HCT116 (cell line): ENCODE results near the gene ELP1. TPM values are rescaled to one million over a fixed set of nuclear protein-coding genes. Genes with fewer than 3 reads are reported as not detected.

Source experiments
- ATAC-seq: fragments of 200-7000 bp; cut with Tn5 transposase; 2 replicates; pipeline ENCODE4 v1.9.1; 2020; ENCODE audit warnings: mild to moderate bottlenecking, moderate library complexity
- BruUV-seq: library from RNA; stranded (reverse); fragments of 400-500 nt; replicated peaks from 2 replicates; lab custom pipeline; 2021; lab: Mats Ljungman, UMichigan
- CTCF ChIA-PET: fragments of 300-600 bp; sonication (Branson Sonifier 250); formaldehyde crosslinking; loops from one replicate; lab custom pipeline; 2021; ENCODE audit warnings: antibody characterized with exemption; lab: Charles Lee
- POLR2A ChIA-PET: fragments of 300-600, 350-600 bp; sonication (Branson Sonifier 250); formaldehyde crosslinking; loops from one replicate; lab custom pipeline; 2021; ENCODE audit warnings: antibody characterized with exemption; lab: Charles Lee
- RAD21 ChIA-PET, 2 experiments: fragments of 300-600 bp; sonication (Branson Sonifier 250); formaldehyde crosslinking; loops; one replicate each; lab custom pipeline; 2023; ENCODE audit warnings: low total read pairs in 2 of 2; ENCODE audit not compliant: uncharacterized antibody in 2 of 2, unreplicated experiment in 2 of 2, low non-redundant PET in 1 of 2; lab: Charles Lee
- DNase-seq: peaks from one replicate; pipeline ENCODE4 v3.0.0-alpha.2; 2010; ENCODE audit warnings: low read depth, low spot score
- H2AFZ ChIP-seq: fragments of 200-600 bp; shearing (Covaris generic), sonication (generic); 2 replicates; pipeline ENCODE4 v1.6.1; 2017; ENCODE audit warnings: low read depth, mixed run types, mixed read lengths, antibody characterized with exemption, low read length; ENCODE audit not compliant: poor library complexity, severe bottlenecking
- H3K27ac ChIP-seq: 2 replicates; pipeline ENCODE4 v1.5.1; 2012; ENCODE audit warnings: low read depth, low read length
- H3K27me3 ChIP-seq: fragments of 200-600 bp; sonication (generic); 2 replicates; pipeline ENCODE4 v1.6.1; 2016; ENCODE audit warnings: mixed run types, low read length, mixed read lengths; ENCODE audit not compliant: insufficient read depth
- H3K36me3 ChIP-seq, 2 experiments: fragments of 200-500 bp in 1 of 2; fragments of 200-600 bp in 1 of 2; sonication (Bioruptor generic) in 1 of 2; sonication (generic) in 1 of 2; 2 replicates each; pipeline versions ENCODE4 v1.5.1 to v1.6.1; 2014 to 2016; ENCODE audit warnings: low read length in 2 of 2, inconsistent platforms in 1 of 2, mixed read lengths in 1 of 2, mixed run types in 1 of 2; ENCODE audit not compliant: insufficient read depth in 2 of 2, control insufficient read depth in 1 of 2
- H3K4me1 ChIP-seq, 2 experiments: fragments of 200-600 bp in 1 of 2; sonication (generic) in 1 of 2; 2 replicates each; pipeline versions ENCODE4 v1.5.1 to v1.6.1; 2012 to 2017; ENCODE audit warnings: low read length in 2 of 2, inconsistent platforms in 1 of 2, mild to moderate bottlenecking in 1 of 2, mixed read lengths in 1 of 2, mixed run types in 1 of 2, moderate library complexity in 1 of 2; ENCODE audit not compliant: insufficient read depth in 2 of 2, control insufficient read depth in 1 of 2
- H3K4me2 ChIP-seq: fragments of 200-600 bp; sonication (generic); 2 replicates; pipeline ENCODE4 v1.6.1; 2017; ENCODE audit warnings: mixed run types, low read length, mixed read lengths
- H3K4me3 ChIP-seq, 2 experiments: fragments of 200-600 bp in 1 of 2; sonication (generic) in 1 of 2; replicated peaks in 1 of 2; 2 replicates each; pipeline ENCODE4 v1.5.1; 2011 to 2016; ENCODE audit warnings: low read length in 2 of 2, control low read depth in 1 of 2, low read depth in 1 of 2, mild to moderate bottlenecking in 1 of 2, mixed read lengths in 1 of 2, mixed run types in 1 of 2
- H3K79me2 ChIP-seq: fragments of 200-600 bp; sonication (generic); 2 replicates; pipeline ENCODE4 v1.6.1; 2017; ENCODE audit warnings: mild to moderate bottlenecking, mixed run types, low read length, moderate library complexity, mixed read lengths; ENCODE audit not compliant: insufficient read depth
- H3K9ac ChIP-seq: fragments of 200-600 bp; sonication (generic); 2 replicates; pipeline ENCODE4 v1.6.1; 2016; ENCODE audit warnings: low read length, mixed read lengths
- H3K9me2 ChIP-seq: fragments of 200-600 bp; sonication (generic), shearing (Covaris generic); 2 replicates; pipeline ENCODE4 v1.6.1; 2017; ENCODE audit warnings: mixed run types, mild to moderate bottlenecking, moderate library complexity; ENCODE audit not compliant: insufficient read depth
- H3K9me3 ChIP-seq, 2 experiments: fragments of 200-500 bp in 1 of 2; fragments of 200-600 bp in 1 of 2; sonication (Bioruptor generic) in 1 of 2; sonication (generic) in 1 of 2; 2 replicates each; pipeline ENCODE4 v1.6.1; 2014 to 2017; ENCODE audit warnings: low read length in 2 of 2, mixed read lengths in 2 of 2, inconsistent platforms in 1 of 2, low read depth in 1 of 2, mild to moderate bottlenecking in 1 of 2, mixed run types in 1 of 2, moderate library complexity in 1 of 2; ENCODE audit not compliant: control insufficient read depth in 1 of 2, insufficient read depth in 1 of 2
- H4K20me1 ChIP-seq: fragments of 200-600 bp; sonication (generic), shearing (Covaris generic); 2 replicates; pipeline ENCODE4 v1.6.1; 2017; ENCODE audit warnings: mixed run types, mild to moderate bottlenecking, moderate library complexity; ENCODE audit not compliant: insufficient read depth
- ATF3 ChIP-seq: IDR thresholded peaks from 2 replicates; pipeline ENCODE4 v1.6.1; 2012
- CEBPB ChIP-seq: IDR thresholded peaks from 2 replicates; pipeline ENCODE4 v1.6.1; 2012; ENCODE audit warnings: low read depth
- EGR1 ChIP-seq: IDR thresholded peaks from 2 replicates; pipeline ENCODE4 v1.6.1; 2012; ENCODE audit warnings: low read depth
- EZH2phosphoT487 ChIP-seq: fragments of 200-600 bp; IDR thresholded peaks from 2 replicates; pipeline ENCODE4 v1.6.1; 2018; ENCODE audit warnings: antibody characterized with exemption, borderline replicate concordance
- FOSL1 ChIP-seq: IDR thresholded peaks from 2 replicates; pipeline ENCODE4 v1.6.1; 2012; ENCODE audit warnings: low read depth
- JUND ChIP-seq: IDR thresholded peaks from 2 replicates; pipeline ENCODE4 v1.6.1; 2012
- MAX ChIP-seq: IDR thresholded peaks from 2 replicates; pipeline ENCODE4 v1.6.1; 2012
- POLR2A ChIP-seq: IDR thresholded peaks from 2 replicates; pipeline ENCODE4 v1.7.0; 2011; ENCODE audit warnings: borderline replicate concordance; ENCODE audit not compliant: insufficient read depth, insufficient read length; ENCODE audit errors: extremely low read depth
- POLR2AphosphoS5 ChIP-seq: IDR thresholded peaks from 2 replicates; pipeline ENCODE4 v1.6.1; 2011; ENCODE audit warnings: mild to moderate bottlenecking, low read depth, low read length, moderate library complexity
- RAD21 ChIP-seq: IDR thresholded peaks from 2 replicates; pipeline ENCODE4 v1.6.1; 2012; ENCODE audit warnings: low read depth, mild to moderate bottlenecking
- REST ChIP-seq: IDR thresholded peaks from 2 replicates; pipeline ENCODE4 v1.6.1; 2012; ENCODE audit warnings: low read depth
- SIN3A ChIP-seq: IDR thresholded peaks from 2 replicates; pipeline ENCODE4 v1.6.1; 2012; ENCODE audit warnings: low read depth
- SP1 ChIP-seq: IDR thresholded peaks from 2 replicates; pipeline ENCODE4 v1.6.1; 2012; ENCODE audit warnings: low read depth
- SRF ChIP-seq: IDR thresholded peaks from 2 replicates; pipeline ENCODE4 v1.6.1; 2012; ENCODE audit warnings: low read depth
- TCF7L2 ChIP-seq: IDR thresholded peaks from 2 replicates; pipeline ENCODE4 v1.7.0; 2011; ENCODE audit warnings: borderline replicate concordance, inconsistent platforms; ENCODE audit not compliant: insufficient read depth, insufficient read length; ENCODE audit errors: extremely low read depth
- YY1 ChIP-seq: IDR thresholded peaks from 2 replicates; pipeline ENCODE4 v1.6.1; 2011; ENCODE audit warnings: low read length, low read depth, moderate library complexity, mild to moderate bottlenecking; ENCODE audit not compliant: insufficient replicate concordance; ENCODE audit errors: extremely low read depth
- ZBTB33 ChIP-seq: IDR thresholded peaks from 2 replicates; pipeline ENCODE4 v1.6.1; 2011; ENCODE audit warnings: mild to moderate bottlenecking, low read length, moderate library complexity; ENCODE audit not compliant: insufficient replicate concordance; ENCODE audit errors: extremely low read depth
- ZFX ChIP-seq: fragments of 450-650 bp; IDR thresholded peaks from 2 replicates; pipeline ENCODE4 v1.6.1; 2017
- ZNF274 ChIP-seq: fragments of 200-500 bp; sonication (Bioruptor generic); IDR thresholded peaks from 2 replicates; pipeline ENCODE4 v1.6.1; 2014; ENCODE audit warnings: mild to moderate bottlenecking, low read depth, low read length, inconsistent platforms
- intact Hi-C: fragments of 100-400 bp; cut with micrococcal nuclease; formaldehyde crosslinking; loops from 2 replicates; pipeline ENCODE4 v1.10.0; 2022
- total RNA-seq: library from RNA; stranded (reverse); gene quantifications from one replicate; pipeline ENCODE4 v1.2.1, GENCODE V29; 2021; ENCODE audit not compliant: unreplicated experiment

The ELP1 gene
- total RNA-seq, 1 experiment from 2014 or later: 28.8 TPM

- POLR2A ChIA-PET: no interaction called here
- CTCF ChIA-PET: no interaction called here
Observed at GRCh38 chr9:108897324-108898096, 36.4 kb downstream of the ELP1 start.

More at GRCh38 chr9:108897324-108898096, 36.4 kb downstream of the ELP1 start:
- RAD21 ChIA-PET: no interaction called here
- no peak overlapping the region for H2AFZ ChIP-seq
- no peak overlapping the region for H3K27ac ChIP-seq
- H3K4me3 ChIP-seq: no peak overlapping the region
- no peak overlapping the region for H3K9ac ChIP-seq
- no peaks in the 10 kb centered on the region for H3K9me2 ChIP-seq
- peaks cover 44 to 53% of the 10 kb centered on the region in 2 experiments; a peak in 3 of 4 replicates for H3K36me3 ChIP-seq
- no peaks in the 10 kb centered on the region for H3K27me3 ChIP-seq
- no peaks in the 10 kb centered on the region for H3K9me3 ChIP-seq
- intact Hi-C loops: no loop called here
- H3K4me1 ChIP-seq: no peaks in the 10 kb centered on the region
- no peak for ATAC-seq
- TF ChIP-seq ZNF274 (no peak), ZFX (no peak), SIN3A (no peak), RAD21 (no peak), TCF7L2 (no peak), ZBTB33 (no peak), SP1 (no peak), EGR1 (no peak), CEBPB (no peak), ATF3 (no peak), YY1 (no peak), SRF (no peak), POLR2A (no peak), JUND (no peak), POLR2AphosphoS5 (no peak), REST (no peak), EZH2phosphoT487 (no peak), FOSL1 (no peak), MAX (no peak)
- TF ChIP-seq, all 23 proteins: peak for 0
- H4K20me1 ChIP-seq: no peaks in the 10 kb centered on the region
- H3K79me2 ChIP-seq: no peaks in the 10 kb centered on the region
- no peak overlapping the region for H3K4me2 ChIP-seq
- no peak for DNase-seq
- BruUV-seq: no TSS peak
